HG03575 (cell line): ENCODE measurements around the gene ULBP2.
"Not testable (repeated sequence)": the region's sequence is repeated elsewhere in the genome, so short reads cannot be mapped to it uniquely, and the experiment has no call there.

Experiments
- ATAC-seq: cut with Tn5 transposase; IDR thresholded peaks from one replicate; pipeline ENCODE4 v1.9.1; 2021; ENCODE audit not compliant: unreplicated experiment, insufficient number of reproducible peaks, low FRiP score; ENCODE audit errors: extremely low read depth

The ULBP2 gene

DNA sequence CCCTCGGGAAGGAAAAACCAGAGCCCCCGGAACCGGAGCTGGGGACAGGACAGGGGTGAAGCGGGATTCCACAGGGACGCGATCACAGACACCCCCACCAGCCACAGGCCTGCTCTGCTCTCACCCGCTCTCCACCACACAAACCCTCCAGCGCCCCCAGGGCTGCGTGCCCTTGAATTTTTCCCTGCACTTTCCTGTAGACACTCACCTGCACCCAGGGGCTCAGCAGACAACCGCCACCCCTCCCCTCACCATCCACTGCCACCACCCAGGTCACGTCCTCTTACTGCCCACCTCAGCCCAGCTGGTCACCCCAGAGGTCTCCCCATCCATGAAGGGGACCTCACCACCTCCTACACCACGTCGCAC is 631 bp downstream of the ULBP2 start:
- ATAC-seq, result no peak

- ATAC-seq, result not testable (repeated sequence)
Observed at GRCh38 chr6:149943321-149943720, 1.5 kb downstream of the ULBP2 start.

GRCh38 chr6:149945276-149945675 is 3.5 kb downstream of the ULBP2 start:
- not testable (repeated sequence) for ATAC-seq

- ATAC-seq, result not testable (repeated sequence)
Observed at GRCh38 chr6:149946631-149947030, 4.8 kb downstream of the ULBP2 start.

DNA sequence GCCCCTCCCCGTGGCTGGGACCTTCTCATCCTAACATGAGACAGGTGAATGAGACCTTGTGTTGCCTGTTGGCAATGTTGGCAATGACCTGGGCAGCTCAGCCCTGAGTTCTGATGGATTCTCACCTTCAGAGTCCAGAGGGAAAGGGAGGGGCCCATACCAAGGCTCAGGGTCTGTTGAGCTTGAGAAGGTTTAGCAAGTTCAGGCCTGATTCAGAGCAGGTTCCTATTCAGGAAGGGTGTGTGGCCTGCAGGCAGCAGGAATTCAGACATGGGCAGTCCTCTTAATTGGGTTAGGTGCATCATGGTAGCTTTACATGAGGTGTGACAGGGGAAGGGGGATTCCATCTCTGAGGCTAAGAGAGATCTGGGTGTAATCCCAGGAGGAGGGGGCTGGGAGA is 5.7 kb downstream of the ULBP2 start:
- not testable (repeated sequence) for ATAC-seq

DNA sequence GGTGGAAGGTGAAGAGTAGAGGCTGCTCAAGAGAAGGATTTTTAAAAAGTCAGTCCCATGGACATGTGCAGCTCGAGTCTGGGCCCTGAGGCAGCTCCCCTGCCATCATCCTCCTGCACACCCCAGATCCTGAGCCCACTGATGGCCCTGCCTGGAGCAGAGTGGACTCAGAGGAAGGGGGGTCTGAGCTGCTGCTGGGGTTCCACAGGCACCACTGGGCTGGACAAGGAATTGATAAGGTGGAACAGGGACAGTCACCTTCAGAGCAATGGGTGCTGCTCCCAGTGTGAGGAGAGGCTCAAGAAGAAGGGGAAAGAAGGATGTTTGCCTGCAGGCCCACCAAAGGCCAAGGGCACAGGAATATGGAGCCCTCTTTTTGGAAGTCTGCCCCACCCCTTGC is 6.2 kb downstream of the ULBP2 start:
- ATAC-seq, result no peak

DNA sequence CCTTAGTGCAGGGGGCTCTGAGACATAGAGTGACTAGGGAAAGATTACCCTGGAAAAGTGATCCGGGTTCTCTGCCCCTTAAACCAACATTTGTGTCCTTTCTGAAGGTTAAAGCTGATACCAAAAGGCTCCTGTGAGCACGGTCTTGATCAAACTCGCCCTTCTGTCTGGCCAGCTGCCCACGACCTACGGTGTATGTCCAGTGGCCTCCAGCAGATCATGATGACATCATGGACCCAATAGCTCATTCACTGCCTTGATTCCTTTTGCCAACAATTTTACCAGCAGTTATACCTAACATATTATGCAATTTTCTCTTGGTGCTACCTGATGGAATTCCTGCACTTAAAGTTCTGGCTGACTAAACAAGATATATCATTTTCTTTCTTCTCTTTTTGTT is 6.8 kb downstream of the ULBP2 start:
- ATAC-seq, result no peak

GRCh38 chr6:149950423-149950822 is 8.6 kb downstream of the ULBP2 start:
- no peak for ATAC-seq

DNA sequence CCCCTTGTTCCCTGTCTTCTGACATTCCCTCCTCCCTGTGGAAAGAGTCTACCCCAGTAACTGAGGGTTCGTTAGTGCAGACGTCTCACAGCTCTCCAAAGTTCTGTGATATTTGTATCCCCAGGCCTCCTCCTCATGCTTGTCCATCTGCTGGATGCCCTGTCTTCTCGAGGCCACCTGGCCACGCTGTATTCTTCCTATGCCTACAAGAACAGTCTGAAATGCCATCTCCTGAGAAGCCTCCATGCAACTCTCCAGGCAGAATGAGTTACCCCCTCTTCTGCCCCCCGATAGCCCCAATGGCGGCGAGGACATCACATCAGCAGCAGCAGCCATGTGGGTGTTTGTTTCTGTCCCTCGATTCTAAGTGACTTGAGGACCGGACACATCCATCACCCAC is 9.3 kb downstream of the ULBP2 start:
- ATAC-seq, result no peak

- ATAC-seq, result no peak
Observed at GRCh38 chr6:149951626-149952025, 9.8 kb downstream of the ULBP2 start.

- not testable (repeated sequence) for ATAC-seq
Observed at GRCh38 chr6:149953390-149953789, 11.6 kb downstream of the ULBP2 start.

DNA sequence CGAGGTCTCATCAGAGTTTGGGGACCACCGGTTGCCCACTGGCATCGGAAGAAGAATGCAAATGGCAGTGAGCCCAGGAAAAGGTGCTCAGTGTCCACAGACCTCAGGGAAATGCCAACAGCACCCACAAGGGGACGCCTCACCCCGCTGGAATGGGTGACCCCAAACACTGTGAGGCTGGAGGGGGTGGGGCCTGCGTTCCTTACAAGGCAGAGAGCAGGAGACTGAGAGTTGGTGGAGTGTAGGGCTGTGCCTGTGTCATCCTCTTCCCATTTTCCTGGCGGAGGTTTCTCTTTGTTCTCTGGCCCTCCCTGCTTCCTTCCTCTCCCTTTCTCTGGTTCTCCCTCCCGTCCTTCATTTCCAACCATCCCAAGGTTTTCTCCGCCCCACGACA is 12.1 kb downstream of the ULBP2 start:
- ATAC-seq, result not testable (repeated sequence)

GRCh38 chr6:149954328-149954983 is 12.6 kb downstream of the ULBP2 start:
- ATAC-seq, result not testable (repeated sequence)

GRCh38 chr6:149954984-149955653 is 13.3 kb downstream of the ULBP2 start:
- ATAC-seq, result not testable (repeated sequence)

DNA sequence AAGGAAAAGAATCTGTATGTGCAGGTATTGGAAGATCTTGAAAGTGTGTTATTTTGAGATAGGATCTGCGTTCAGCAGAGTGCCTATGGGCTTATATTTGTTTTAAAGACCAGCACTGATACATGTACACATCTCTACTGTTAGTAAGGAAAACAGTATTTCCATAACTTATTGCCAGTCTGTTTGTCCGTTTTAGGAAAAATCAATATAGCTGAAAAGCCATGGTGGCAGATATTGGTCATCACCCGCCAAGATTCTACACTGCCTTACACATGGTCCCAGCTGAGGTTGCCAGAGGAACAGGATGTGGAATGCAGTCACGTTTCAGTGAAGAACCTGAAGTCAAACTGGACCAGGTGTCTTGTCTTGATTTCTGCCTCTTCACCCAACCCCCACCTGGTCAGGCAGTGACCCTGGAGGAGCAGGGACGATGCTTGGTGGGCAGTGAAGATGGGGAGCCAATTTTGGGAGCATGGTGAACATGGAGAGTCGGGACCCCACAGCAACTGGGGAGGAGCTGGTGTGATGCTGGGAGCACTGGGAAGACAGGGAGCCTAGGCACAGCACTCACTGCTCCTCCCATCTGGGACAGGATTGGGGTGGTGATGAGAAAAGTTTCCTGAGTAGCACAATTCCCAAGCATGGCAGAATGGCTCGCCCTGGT is 14.0 kb downstream of the ULBP2 start:
- not testable (repeated sequence) for ATAC-seq

DNA sequence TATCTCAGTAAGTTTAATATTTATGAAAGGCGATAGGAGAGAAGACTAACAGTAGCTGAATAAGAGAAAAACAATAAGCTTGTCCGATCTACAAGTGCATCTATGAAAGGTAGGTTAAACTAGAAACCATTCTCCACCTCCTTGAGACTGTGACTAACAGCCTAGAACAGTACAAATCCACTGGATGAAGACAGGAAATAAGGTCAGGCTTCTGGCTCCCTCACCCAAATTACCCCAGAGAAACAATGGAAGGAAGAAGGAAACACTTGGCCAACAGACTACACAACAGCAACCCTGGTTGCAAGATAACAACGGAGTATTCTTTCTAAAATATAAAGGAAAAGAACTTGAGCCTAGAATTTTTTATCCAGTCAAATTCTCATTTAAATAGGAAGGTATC is 16.3 kb downstream of the ULBP2 start:
- not testable (repeated sequence) for ATAC-seq

DNA sequence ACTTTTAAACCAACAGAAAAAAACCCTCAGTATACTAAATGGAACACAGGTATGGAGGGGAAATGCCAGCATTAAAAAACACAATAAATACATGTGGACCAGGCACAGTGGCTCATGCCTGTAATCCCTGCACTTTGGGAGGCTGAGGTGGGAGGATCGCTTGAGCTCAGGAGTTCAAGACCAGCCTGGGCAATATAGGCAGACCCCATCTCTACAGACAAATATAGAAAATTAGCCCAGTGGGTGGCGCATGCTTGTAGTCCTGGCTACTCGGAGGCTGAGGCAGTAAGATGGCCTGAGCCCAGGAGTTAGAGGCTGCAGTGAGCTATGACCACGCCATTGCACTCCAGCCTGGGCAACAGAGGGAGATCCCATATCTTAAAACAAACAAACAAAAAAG is 18.0 kb downstream of the ULBP2 start:
- ATAC-seq, result not testable (repeated sequence)

GRCh38 chr6:149960488-149960887 is 18.7 kb downstream of the ULBP2 start:
- no peak for ATAC-seq

DNA sequence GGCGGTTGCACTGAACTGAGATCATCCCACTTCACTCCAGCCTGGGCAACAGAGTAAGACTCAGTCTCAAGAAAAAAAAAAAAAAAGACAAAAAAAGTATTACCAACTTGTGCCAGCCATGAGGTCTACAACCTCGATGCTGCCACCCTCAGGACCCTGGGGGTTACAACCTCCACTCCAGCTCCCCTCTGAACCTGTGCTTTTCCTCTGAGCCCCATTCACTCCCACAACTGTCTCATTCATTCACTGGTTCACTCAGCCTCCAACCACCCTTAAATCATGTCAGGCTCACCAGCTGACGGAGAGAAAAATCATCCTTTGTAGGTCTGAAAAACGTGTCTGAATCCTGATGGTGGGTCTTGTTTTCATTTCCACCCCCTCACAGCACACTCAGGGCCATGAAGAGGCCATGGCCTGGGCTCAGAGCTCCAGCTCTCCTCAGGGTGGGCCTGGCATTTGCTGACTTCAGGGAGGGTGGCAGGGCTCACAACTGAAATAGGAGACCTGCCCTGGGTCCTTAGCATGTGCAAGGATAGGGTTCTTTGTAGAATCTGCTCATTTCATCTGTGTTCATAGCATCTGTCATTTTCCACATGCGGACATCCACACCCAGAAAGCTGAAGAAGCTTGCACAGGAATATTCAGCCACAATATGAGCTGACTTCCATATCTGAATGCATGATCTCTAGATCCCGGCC is 20.1 kb downstream of the ULBP2 start:
- no peak for ATAC-seq
